DOHH2 (cell line): ENCODE results near the gene MUC6.

ENCODE experiments used
- H3F3A ChIP-seq: fragments of 200-600 bp; sonication (generic), shearing (Covaris generic); 2 replicates; pipeline ENCODE4 v1.6.0; 2016; ENCODE audit warnings: antibody characterized with exemption, mild to moderate bottlenecking; ENCODE audit not compliant: control insufficient read depth, insufficient read depth
- H3K27ac ChIP-seq: fragments of 200-600 bp; sonication (generic); 2 replicates; pipeline ENCODE4 v1.5.1; 2014; ENCODE audit warnings: low read depth, mild to moderate bottlenecking, low read length, moderate library complexity
- H3K27me3 ChIP-seq: fragments of 200-600 bp; sonication (generic); 2 replicates; pipeline ENCODE4 v1.6.1; 2014; ENCODE audit warnings: mild to moderate bottlenecking, low read length, mixed read lengths; ENCODE audit not compliant: control insufficient read depth
- H3K36me3 ChIP-seq: fragments of 200-600 bp; sonication (generic); 2 replicates; pipeline ENCODE4 v1.6.1; 2014; ENCODE audit warnings: mild to moderate bottlenecking, low read length, moderate library complexity, mixed read lengths; ENCODE audit not compliant: control insufficient read depth
- H3K4me1 ChIP-seq: fragments of 200-600 bp; sonication (generic); 2 replicates; pipeline ENCODE4 v1.6.1; 2014; ENCODE audit warnings: mild to moderate bottlenecking, low read length, mixed read lengths; ENCODE audit not compliant: control insufficient read depth
- H3K4me2 ChIP-seq: fragments of 200-600 bp; sonication (generic); 2 replicates; pipeline ENCODE4 v1.6.0; 2014; ENCODE audit warnings: mild to moderate bottlenecking, low read length, moderate library complexity
- H3K4me3 ChIP-seq: fragments of 200-600 bp; sonication (generic); 2 replicates; pipeline ENCODE4 v1.5.1; 2014; ENCODE audit warnings: mild to moderate bottlenecking, low read length, mixed read lengths
- H3K79me2 ChIP-seq: fragments of 200-600 bp; sonication (generic); 2 replicates; pipeline ENCODE4 v1.6.1; 2014; ENCODE audit warnings: mild to moderate bottlenecking, low read length, mixed read lengths; ENCODE audit not compliant: control insufficient read depth
- H3K9me2 ChIP-seq: fragments of 200-600 bp; sonication (generic); replicated peaks from 2 replicates; pipeline ENCODE4 v1.6.1; 2014; ENCODE audit warnings: mild to moderate bottlenecking, low read length, mixed read lengths; ENCODE audit not compliant: control insufficient read depth
- H3K9me3 ChIP-seq: fragments of 200-600 bp; sonication (generic); 2 replicates; pipeline ENCODE4 v1.6.1; 2014; ENCODE audit warnings: antibody characterized with exemption, low read length, mixed read lengths; ENCODE audit not compliant: control insufficient read depth, insufficient read depth
- H4K20me1 ChIP-seq: fragments of 200-600 bp; sonication (generic); 2 replicates; pipeline ENCODE4 v1.6.0; 2014; ENCODE audit warnings: low read depth, mild to moderate bottlenecking, antibody characterized with exemption, low read length, moderate library complexity; ENCODE audit not compliant: control insufficient read depth, insufficient read depth
- CTCF ChIP-seq: fragments of 200-600 bp; sonication (generic); IDR thresholded peaks from one replicate; pipeline ENCODE4 v1.5.1; 2014; ENCODE audit warnings: antibody characterized with exemption, mild to moderate bottlenecking, low read depth, low read length; ENCODE audit not compliant: poor library complexity, severe bottlenecking
- EZH2phosphoT487 ChIP-seq: fragments of 200-600 bp; sonication (generic); IDR thresholded peaks from 2 replicates; pipeline ENCODE4 v1.6.1; 2017; ENCODE audit warnings: borderline replicate concordance, mild to moderate bottlenecking, antibody characterized with exemption, low read length, moderate library complexity, mixed read lengths

Gene MUC6

DNA sequence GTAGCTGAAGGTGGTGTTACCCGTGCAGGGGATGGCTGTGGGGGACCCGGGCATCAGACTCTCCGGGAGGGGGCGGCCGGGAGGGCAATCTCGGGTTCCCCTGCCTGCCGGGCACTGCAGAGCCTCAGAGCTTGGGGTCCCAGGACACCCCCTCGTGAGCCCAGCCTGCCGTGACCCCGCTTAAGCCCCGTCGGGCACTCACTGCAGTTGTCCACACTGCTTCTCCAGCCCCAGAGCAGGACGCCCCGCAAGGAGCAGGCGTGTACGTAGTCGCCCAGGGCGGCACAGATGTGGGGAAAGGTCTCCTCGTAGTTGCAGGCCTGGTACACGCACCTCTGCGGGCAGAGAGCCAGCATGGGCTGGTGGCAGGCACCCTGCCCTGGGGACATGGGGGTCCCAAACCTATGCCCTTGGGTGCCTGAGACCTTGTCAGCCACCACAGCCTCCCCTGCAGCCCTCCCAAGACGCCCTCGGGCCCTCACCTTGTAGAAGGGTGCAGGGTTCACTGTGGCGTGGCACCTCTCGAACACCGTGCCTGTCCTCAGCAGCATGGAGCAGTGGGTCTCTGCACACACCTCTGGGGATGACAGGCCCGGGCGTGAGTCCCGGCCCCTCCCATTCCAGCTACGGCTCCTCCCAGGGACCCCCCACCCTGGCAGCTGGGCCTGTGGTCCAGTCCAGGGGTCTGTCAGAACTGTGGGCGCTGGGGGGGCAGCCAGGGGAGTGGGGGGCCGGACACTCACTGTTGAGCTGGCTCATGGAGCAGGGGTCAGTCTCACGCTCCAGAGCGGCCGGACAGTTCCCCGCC lies 8.8 kb downstream of the MUC6 start:
- no peaks in the 10 kb centered on the region for H4K20me1 ChIP-seq
- no peaks in the 10 kb centered on the region for H3K79me2 ChIP-seq
- no peaks in the 10 kb centered on the region for H3K27me3 ChIP-seq
- no peaks in the 10 kb centered on the region for H3K4me1 ChIP-seq
- no peak for TF ChIP-seq EZH2phosphoT487
- TF ChIP-seq CTCF = no peak
- no peaks in the 10 kb centered on the region for H3K9me2 ChIP-seq
- H3K4me2 ChIP-seq = no peak overlapping the region
- H3K27ac ChIP-seq = no peak overlapping the region
- H3K36me3 ChIP-seq = no peaks in the 10 kb centered on the region
- no peaks in the 10 kb centered on the region for H3K9me3 ChIP-seq
- H3K4me3 ChIP-seq = no peak overlapping the region
- no peaks in the 10 kb centered on the region for H3F3A ChIP-seq

- no peaks in the 10 kb centered on the region for H3K4me1 ChIP-seq
- H3K27ac ChIP-seq = no peak overlapping the region
- H3K9me3 ChIP-seq = no peaks in the 10 kb centered on the region
- no peaks in the 10 kb centered on the region for H3F3A ChIP-seq
- H4K20me1 ChIP-seq = no peaks in the 10 kb centered on the region
- TF ChIP-seq CTCF (no peak), EZH2phosphoT487 (no peak)
- no peaks in the 10 kb centered on the region for H3K79me2 ChIP-seq
- no peak overlapping the region for H3K4me3 ChIP-seq
- H3K36me3 ChIP-seq = no peaks in the 10 kb centered on the region
- no peak overlapping the region for H3K4me2 ChIP-seq
- H3K27me3 ChIP-seq = no peaks in the 10 kb centered on the region
- H3K9me2 ChIP-seq = no peaks in the 10 kb centered on the region
These were observed 9.7 kb downstream of the MUC6 start for GRCh38 chr11:1026641-1027482.

DNA sequence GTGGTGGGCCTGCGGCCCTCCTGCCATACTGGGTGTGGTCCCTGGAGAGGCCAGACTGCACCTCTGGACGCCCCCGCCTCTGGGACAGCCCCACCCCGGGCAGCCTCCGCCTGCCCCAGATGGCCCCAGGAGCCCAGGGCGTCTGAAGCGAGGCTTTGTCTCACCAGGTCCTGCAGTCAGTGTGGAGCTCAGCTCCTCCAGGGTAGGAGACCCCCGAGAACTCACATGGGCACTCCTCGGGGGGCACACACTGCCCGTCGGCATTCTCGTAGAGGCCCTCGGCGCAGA lies 10.4 kb downstream of the MUC6 start:
- no peak for TF ChIP-seq CTCF
- no peak for TF ChIP-seq EZH2phosphoT487
- H3K4me1 ChIP-seq = no peaks in the 10 kb centered on the region
- no peaks in the 10 kb centered on the region for H3K36me3 ChIP-seq
- H3K9me3 ChIP-seq = no peaks in the 10 kb centered on the region
- no peak overlapping the region for H3K4me2 ChIP-seq
- H3K79me2 ChIP-seq = no peaks in the 10 kb centered on the region
- no peaks in the 10 kb centered on the region for H3K9me2 ChIP-seq
- H4K20me1 ChIP-seq = no peaks in the 10 kb centered on the region
- no peak overlapping the region for H3K4me3 ChIP-seq
- H3K27ac ChIP-seq = no peak overlapping the region
- no peaks in the 10 kb centered on the region for H3F3A ChIP-seq
- H3K27me3 ChIP-seq = no peaks in the 10 kb centered on the region
